Measurements from ENCODE around the gene ALDH18A1. TPM values are rescaled to one million over a fixed set of nuclear protein-coding genes. Genes with fewer than 3 reads are reported as not detected.

ALDH18A1 gene
- total RNA-seq, 1 experiment from 2014 or later, result 114 TPM

DNA sequence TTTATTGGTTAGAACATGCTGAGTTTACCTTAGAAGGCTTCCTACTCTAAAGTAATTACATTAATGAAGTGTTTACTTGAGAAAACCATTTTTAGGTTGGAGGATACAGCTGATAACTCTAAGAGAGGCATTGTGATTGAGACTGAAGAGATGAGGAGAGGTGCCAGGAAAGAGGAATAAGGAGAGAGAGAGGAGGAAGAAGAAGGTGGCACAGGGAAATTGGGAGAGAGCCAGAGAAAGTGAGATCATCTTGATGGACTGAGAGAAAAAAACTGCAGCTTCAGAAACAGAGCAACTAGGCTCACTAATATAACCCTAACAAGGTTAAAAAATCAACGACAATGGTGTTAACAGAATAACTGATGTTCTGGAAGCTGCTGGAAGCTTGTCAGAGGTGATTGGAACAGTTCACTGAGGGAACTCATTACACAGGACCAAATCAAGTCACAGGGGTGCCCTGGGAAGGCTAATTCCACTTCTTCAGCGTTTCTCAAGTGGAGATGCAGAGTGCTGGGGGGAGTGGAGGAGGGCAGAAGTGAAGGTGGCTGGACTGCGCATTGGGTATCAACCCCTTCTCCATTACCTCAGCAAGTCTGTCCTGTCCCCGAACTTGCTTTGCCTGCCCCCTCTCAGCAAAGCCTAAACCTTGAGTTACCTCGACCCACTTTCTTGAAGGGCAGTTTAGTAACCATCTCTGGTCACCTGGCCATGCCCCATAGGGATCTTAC, 88.4 kb downstream of the ALDH18A1 start:
- Histone ChIP-seq H3T11ph (ENCODE audit: low read length) (no peak overlapping the region), H4K5ac (ENCODE audit: insufficient read length, low read depth, low read length) (no peak overlapping the region), H2BK15ac (ENCODE audit: low read depth, low read length) (no peak overlapping the region), H3K27me3 (ENCODE audit: insufficient read depth, low read length) (no peaks in the 10 kb centered on the region), H4K8ac (replicated peaks; ENCODE audit: insufficient read length, low read depth, low read length) (no peak overlapping the region), H2AFZ (ENCODE audit: low read length) (no peak overlapping the region), H2BK120ac (ENCODE audit: low read depth, low read length, poor library complexity, severe bottlenecking) (no peak overlapping the region), H3K9ac (ENCODE audit: extremely low read depth, insufficient read length, low read length) (no peak overlapping the region), H3K14ac (ENCODE audit: insufficient read depth, low read length) (no peak overlapping the region), H3K27ac (ENCODE audit: insufficient read length, low read depth, low read length) (no peak overlapping the region), H2BK12ac (ENCODE audit: insufficient read length, low read depth, low read length) (no peak overlapping the region), H3K9me3 (ENCODE audit: control insufficient read depth, low read depth, low read length) (no peaks in the 10 kb centered on the region), H3K23ac (ENCODE audit: insufficient read length, low read depth, low read length) (no peak overlapping the region), H2BK20ac (ENCODE audit: low read depth, low read length, poor library complexity, severe bottlenecking) (no peak overlapping the region), H4K91ac (ENCODE audit: insufficient read length, low read depth, low read length) (no peak overlapping the region), H3K79me2 (ENCODE audit: insufficient read depth, low read length) (no peaks in the 10 kb centered on the region), H2AK5ac (ENCODE audit: insufficient read length, low read length) (no peak overlapping the region), H3K79me1 (ENCODE audit: insufficient read depth, low read depth, low read length, poor library complexity, severe bottlenecking) (no peaks in the 10 kb centered on the region), H3K4me1 (ENCODE audit: insufficient read depth, low read length) (no peaks in the 10 kb centered on the region), H3K4me2 (ENCODE audit: insufficient read depth, insufficient read length, low read length) (no peak overlapping the region), H4K20me1 (ENCODE audit: control insufficient read depth, insufficient read depth, insufficient read length) (no peaks in the 10 kb centered on the region), H2BK5ac (ENCODE audit: insufficient read length, low read length) (no peak overlapping the region), H3K4ac (ENCODE audit: low read depth, low read length) (no peak overlapping the region), H3K56ac (ENCODE audit: insufficient read length, low read depth, low read length) (no peak overlapping the region), H3K23me2 (ENCODE audit: insufficient read length, low read depth, low read length, poor library complexity, severe bottlenecking) (no peaks in the 10 kb centered on the region), H3K18ac (ENCODE audit: insufficient read length, low read depth, low read length) (no peak overlapping the region)
- WGBS (ENCODE audit: extremely low coverage, insufficient read length, low lambda C conversion rate), result no CpG with 5 or more reads among the region's 5 CpGs
- no peak for DNase-seq
- TF ChIP-seq, protein P1, sequence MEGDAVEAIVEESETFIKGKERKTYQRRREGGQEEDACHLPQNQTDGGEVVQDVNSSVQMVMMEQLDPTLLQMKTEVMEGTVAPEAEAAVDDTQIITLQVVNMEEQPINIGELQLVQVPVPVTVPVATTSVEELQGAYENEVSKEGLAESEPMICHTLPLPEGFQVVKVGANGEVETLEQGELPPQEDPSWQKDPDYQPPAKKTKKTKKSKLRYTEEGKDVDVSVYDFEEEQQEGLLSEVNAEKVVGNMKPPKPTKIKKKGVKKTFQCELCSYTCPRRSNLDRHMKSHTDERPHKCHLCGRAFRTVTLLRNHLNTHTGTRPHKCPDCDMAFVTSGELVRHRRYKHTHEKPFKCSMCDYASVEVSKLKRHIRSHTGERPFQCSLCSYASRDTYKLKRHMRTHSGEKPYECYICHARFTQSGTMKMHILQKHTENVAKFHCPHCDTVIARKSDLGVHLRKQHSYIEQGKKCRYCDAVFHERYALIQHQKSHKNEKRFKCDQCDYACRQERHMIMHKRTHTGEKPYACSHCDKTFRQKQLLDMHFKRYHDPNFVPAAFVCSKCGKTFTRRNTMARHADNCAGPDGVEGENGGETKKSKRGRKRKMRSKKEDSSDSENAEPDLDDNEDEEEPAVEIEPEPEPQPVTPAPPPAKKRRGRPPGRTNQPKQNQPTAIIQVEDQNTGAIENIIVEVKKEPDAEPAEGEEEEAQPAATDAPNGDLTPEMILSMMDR (conservative IDR thresholded peaks at IDR 0.05), result no peak
- H3K27ac Mint-ChIP-seq, result no peak overlapping the region; a peak in 1 of 7 replicates
- H3K27me3 Mint-ChIP-seq (ENCODE audit: low read depth), result no peaks in the 10 kb centered on the region; the same call in 1 of the 2 replicates
- no peak overlapping the region for H3K4me3 Mint-ChIP-seq
- no peaks in the 10 kb centered on the region for H3K9me3 Mint-ChIP-seq
- no peaks in the 10 kb centered on the region for H3K36me3 Mint-ChIP-seq (ENCODE audit: insufficient read depth in 1 of 3, low read depth in 3 of 3)
- H3K4me1 Mint-ChIP-seq, result peaks cover 0 to 13% of the 10 kb centered on the region in 2 experiments; a peak in 2 of 4 replicates

All from H9 (cell line).